Measurements from ENCODE around the gene CLCN2. TPM values are rescaled to one million over a fixed set of nuclear protein-coding genes. Genes with fewer than 3 reads are reported as not detected.
A peak's percentile ranks its signal among the peaks of the same experiment; 100 is the strongest.

CLCN2 gene
- polyA plus RNA-seq, 3 donors, result 2.8 to 4.3 (median 3.1) TPM

DNA sequence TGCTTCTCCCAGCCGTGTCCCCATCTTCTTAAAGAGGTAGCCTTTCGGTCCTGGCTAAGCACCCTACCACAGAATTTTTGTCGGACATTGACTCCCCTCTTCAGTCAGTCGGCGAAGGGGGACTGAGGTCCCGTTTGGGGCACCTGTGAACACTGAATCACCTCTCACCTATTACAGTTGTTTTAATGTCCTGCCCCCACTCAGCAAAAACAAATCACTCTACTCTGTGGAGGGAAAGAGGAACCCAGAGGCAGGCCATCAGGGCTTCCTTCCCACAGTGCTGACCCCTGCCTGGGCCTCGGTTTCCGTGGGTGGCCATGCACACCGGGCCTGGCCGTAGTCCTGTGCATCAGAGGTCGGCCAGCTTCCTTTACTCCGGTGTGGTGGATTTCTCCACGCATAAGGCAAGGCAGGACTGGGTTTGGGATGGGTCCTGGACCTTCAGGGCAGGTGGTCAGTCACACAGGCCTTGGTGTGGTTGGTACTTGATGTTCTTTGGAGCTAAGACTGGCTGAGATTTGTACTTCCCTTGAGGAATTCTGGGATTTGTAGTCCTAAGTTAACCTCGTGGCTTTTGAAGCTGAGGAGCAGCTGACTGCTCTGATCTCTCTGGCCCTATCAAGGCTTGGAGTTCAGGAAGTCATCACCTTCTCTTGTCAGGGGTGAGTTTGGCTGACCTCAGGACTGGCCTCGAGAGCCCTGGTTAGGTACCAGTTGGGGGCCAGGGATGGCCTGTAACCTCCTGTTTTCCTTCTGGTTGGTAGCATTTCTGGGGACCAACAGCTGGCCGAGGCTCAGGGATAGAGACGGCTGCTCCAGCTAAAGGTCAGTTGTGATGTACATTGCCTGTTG lies 24.6 kb downstream of the CLCN2 start:
- WGBS, 3 donors, result 11 to 21% (median 17%) methylated on average over 17 of the region's 17 CpGs
- H3K27ac ChIP-seq (ENCODE audit: low read depth, low read length), result peak overlapping the region; percentile 90

GRCh38 chr3:184335661-184336546 lies 25.5 kb downstream of the CLCN2 start:
- WGBS, 3 donors, result 1% methylated on average over 39 to 77 of the region's 77 CpGs
- peak overlapping the region; percentile 90 for H3K27ac ChIP-seq (ENCODE audit: low read depth, low read length)

DNA sequence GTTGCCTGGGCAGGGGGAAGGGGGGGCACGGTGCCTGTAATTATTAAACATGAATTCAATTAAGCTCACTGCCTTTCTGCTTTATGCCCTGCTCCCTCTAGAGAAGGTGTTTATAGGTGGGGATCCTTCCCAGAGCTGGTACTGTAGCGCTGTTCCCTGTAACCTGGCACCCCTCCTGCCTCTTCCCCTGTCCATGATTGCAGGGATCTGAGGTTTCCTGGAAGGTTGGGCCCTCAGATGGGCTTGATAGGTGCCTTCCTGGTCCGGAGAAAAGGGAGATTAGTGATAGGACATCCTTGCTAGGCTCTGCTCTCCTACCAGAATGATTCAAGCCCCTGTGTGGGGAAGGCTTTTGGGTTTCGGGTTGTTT lies 26.1 kb downstream of the CLCN2 start:
- 41 to 48% (median 42%) methylated on average over 4 of the region's 4 CpGs for WGBS, 3 donors
- peak overlapping the region; percentile 58 for H3K27ac ChIP-seq (ENCODE audit: low read depth, low read length)

DNA sequence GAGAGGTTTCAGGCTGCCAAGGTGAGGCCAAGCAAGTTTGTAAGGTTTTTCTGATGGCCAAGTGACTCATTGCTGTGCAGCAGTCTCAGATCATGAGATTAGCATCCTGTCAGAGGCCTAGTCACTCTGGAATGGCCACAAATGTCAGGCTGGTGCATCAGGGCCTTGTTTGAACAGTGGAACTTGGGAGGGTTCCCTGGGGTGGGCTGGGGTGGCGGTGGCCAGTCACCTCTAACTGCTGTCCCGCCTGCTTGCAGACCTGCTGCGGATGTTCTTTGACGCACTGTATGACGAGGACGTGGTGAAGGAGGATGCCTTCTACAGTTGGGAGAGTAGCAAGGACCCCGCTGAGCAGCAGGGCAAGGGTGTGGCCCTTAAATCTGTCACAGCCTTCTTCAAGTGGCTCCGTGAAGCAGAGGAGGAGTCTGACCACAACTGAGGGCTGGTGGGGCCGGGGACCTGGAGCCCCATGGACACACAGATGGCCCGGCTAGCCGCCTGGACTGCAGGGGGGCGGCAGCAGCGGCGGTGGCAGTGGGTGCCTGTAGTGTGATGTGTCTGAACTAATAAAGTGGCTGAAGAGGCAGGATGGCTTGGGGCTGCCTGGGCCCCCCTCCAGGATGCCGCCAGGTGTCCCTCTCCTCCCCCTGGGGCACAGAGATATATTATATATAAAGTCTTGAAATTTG lies 26.8 kb downstream of the CLCN2 start:
- no peak overlapping the region for H3K27ac ChIP-seq (ENCODE audit: low read depth, low read length)
- 79 to 84% (median 80%) methylated on average over 15 of the region's 15 CpGs for WGBS, 3 donors

- WGBS, 3 donors, result 80 to 84% (median 83%) methylated on average over 3 of the region's 3 CpGs
- H3K27ac ChIP-seq (ENCODE audit: low read depth, low read length), result no peak overlapping the region
Observed at GRCh38 chr3:184333700-184334099, 27.7 kb downstream of the CLCN2 start.

DNA sequence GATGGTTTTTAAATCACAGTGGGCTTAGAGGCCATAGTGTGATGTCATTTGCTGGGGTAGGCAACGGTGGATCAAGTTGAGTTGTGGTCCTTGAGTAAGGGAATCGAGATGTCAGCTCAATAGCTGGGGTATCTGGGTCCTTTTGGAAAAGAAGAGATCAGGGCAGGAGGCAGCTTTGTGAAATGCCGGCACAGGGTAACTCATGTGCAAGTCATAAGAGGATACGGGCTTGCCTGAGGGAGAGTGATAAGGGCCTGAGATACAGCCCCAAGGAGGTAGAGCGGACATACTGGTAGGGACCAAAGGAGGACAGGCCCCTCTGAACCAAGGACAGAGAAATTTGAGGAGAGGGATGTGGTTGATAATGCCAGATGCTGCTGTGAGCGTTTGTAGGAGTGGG lies 28.2 kb downstream of the CLCN2 start:
- H3K27ac ChIP-seq (ENCODE audit: low read depth, low read length), result no peak overlapping the region
- WGBS, 3 donors, result 78 to 86% (median 86%) methylated on average over 6 of the region's 6 CpGs

DNA sequence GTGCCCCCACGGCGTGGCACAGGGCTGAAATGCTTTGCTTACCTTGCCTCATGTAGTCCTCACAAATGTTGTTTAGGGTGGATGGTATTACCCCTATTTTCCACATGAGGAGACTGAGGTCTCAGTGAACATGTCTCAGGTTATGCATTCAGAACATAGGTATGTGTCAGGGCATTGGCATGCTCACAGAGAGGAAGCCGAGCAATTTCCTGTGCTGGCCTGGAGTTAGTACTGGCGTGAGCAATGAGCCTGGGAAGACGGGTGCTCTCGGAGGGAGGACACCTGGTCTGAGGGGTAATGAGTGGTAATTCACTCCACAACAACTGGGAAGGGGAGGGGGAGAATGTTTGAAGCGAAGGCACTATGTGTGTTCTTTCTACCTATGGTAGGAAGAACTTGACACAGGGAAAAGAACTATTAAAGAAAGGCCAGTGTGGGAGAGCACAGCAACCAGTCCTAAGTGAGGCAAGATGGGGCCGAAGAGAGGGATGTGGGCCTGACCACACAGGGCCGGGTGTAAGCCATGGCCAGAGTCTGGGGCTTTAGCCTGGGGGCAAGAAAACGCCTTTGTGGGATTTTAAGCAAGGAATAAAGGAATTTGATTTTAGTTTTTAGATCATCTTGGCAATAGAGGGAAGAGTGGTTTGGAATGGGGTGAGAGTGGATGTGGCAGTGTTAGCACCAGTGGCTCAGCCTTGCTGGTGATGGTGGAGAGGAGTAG lies 28.9 kb downstream of the CLCN2 start:
- no peak overlapping the region for H3K27ac ChIP-seq (ENCODE audit: low read depth, low read length)
- WGBS, 3 donors, result 63 to 79% (median 63%) methylated on average over 10 of the region's 10 CpGs

- H3K27ac ChIP-seq (ENCODE audit: low read depth, low read length), result no peak overlapping the region
- WGBS, 3 donors, result 43 to 71% (median 59%) methylated on average over 3 of the region's 3 CpGs
Observed at GRCh38 chr3:184328516-184328915, 32.9 kb downstream of the CLCN2 start.

DNA sequence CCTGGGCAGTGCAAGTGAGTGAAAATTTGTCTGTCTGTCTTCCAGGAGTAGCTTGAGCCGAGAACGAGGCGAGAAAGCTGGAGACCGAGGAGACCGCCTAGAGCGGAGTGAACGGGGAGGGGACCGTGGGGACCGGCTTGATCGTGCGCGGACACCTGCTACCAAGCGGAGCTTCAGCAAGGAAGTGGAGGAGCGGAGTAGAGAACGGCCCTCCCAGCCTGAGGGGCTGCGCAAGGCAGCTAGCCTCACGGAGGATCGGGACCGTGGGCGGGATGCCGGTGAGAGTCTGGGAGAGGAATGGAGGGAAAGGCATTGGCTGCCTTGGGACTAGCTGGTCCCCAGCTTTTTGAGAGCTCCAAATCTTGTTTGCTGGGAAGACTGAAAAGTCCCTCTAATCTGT lies 34.2 kb downstream of the CLCN2 start:
- WGBS, 3 donors, result 95% methylated on average over 21 of the region's 21 CpGs

GRCh38 chr3:184325715-184326369 lies 35.6 kb downstream of the CLCN2 start:
- WGBS, 3 donors, result 73 to 82% (median 74%) methylated on average over 6 of the region's 6 CpGs
- H3K27ac ChIP-seq (ENCODE audit: low read depth, low read length), result no peak overlapping the region

More for the DNA sequence above, 34.2 kb downstream of the CLCN2 start:
- no peak overlapping the region for H3K27ac ChIP-seq (ENCODE audit: low read depth, low read length)

GRCh38 chr3:184325269-184325668 lies 36.1 kb downstream of the CLCN2 start:
- whole genome bisulfite sequencing, 3 donors, result 87 to 89% (median 88%) methylated on average over 13 of the region's 13 CpGs
- H3K27ac ChIP-seq (ENCODE audit: low read depth, low read length), result no peak overlapping the region

DNA sequence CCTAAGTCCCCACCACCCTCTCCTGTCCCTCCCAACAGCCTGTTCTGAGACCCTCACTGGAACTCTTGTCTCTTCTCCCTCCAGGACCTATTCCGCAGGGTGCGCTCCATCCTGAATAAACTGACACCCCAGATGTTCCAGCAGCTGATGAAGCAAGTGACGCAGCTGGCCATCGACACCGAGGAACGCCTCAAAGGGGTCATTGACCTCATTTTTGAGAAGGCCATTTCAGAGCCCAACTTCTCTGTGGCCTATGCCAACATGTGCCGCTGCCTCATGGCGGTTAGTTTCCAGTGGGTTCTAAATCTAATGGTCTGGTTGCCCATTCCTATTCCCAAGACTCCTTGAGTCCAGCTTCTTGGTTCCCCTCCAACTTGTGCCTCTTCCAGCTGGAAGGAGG lies 37.7 kb downstream of the CLCN2 start:
- H3K27ac ChIP-seq (ENCODE audit: low read depth, low read length), result no peak overlapping the region
- WGBS, 3 donors, result 72 to 87% (median 84%) methylated on average over 8 of the region's 8 CpGs

- no peak overlapping the region for H3K27ac ChIP-seq (ENCODE audit: low read depth, low read length)
- 75 to 85% (median 76%) methylated on average over 20 of the region's 20 CpGs for WGBS, 3 donors
Observed at GRCh38 chr3:184322731-184323487, 38.5 kb downstream of the CLCN2 start.

- 75 to 89% (median 76%) methylated on average over 5 of the region's 5 CpGs for WGBS, 3 donors
- H3K27ac ChIP-seq (ENCODE audit: low read depth, low read length), result no peak overlapping the region
Observed at GRCh38 chr3:184321666-184322065, 39.7 kb downstream of the CLCN2 start.

DNA sequence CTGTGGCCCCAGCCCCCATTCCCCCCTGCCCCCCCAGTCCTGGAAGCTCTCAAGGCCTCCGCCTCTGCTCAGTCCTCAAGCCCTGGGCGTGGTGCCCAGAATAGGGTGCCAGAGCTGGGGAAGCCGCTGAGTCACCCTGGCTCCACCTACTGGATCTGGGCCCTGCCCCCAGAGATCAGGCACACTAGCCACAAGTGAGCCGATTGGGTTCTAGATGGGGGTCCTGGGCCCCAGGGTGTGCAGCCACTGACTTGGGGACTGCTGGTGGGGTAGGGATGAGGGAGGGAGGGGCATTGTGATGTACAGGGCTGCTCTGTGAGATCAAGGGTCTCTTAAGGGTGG lies 41.3 kb downstream of the CLCN2 start:
- 3 to 12% (median 8%) methylated on average over 3 to 4 of the region's 4 CpGs for WGBS, 3 donors
- H3K27ac ChIP-seq (ENCODE audit: low read depth, low read length), result peak overlapping the region; percentile 45

DNA sequence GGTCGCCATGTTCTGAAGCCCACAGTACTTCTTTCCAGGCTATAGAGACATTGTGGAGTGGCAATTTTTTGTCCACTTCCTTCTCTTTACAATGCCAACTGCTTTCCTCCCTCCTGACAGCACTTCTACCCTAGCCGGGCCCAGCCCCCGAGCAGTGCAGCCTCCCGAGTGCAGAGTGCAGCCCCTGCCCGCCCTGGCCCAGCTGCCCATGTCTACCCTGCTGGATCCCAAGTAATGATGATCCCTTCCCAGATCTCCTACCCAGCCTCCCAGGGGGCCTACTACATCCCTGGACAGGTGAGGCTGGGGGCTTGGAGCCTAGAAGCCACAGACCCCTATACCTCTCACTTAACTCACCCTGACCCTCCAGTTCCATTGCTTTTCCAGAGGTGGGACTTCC lies 44.2 kb downstream of the CLCN2 start:
- 49 to 65% (median 51%) methylated on average over 5 of the region's 5 CpGs for WGBS, 3 donors
- no peak overlapping the region for H3K27ac ChIP-seq (ENCODE audit: low read depth, low read length)

DNA sequence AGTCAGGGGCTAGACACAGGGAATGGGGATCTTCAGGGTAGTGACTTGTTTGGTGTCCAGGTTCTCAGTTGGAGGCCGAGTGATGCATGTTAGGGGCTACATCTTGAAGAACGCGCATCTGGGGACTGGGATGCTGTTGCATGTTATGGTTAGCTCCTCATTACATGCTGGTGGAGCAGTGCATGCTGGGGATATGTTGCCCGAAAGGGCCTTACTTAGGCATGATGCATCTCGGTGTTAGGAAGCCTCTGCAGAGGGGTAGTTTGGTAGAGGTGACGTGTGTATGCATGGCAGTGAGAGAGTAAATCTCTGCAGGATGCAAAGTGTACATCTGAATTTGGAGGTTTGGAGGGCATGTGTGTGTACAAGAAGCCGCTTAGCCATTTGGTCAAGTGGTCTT lies 44.6 kb downstream of the CLCN2 start:
- WGBS, 3 donors, result 55 to 84% (median 78%) methylated on average over 7 of the region's 7 CpGs
- no peak overlapping the region for H3K27ac ChIP-seq (ENCODE audit: low read depth, low read length)
